Fibroblast of the aortic adventitia (primary cell): ENCODE measurements around the gene CAMSAP2. TPM values are rescaled to one million over a fixed set of nuclear protein-coding genes. Genes with fewer than 3 reads are reported as not detected.
"Not testable (repeated sequence)": the region's sequence is repeated elsewhere in the genome, so short reads cannot be mapped to it uniquely, and the experiment has no call there.

ENCODE experiments used
- DNase-seq: peaks from one replicate; pipeline ENCODE4 v3.0.0-alpha.2; 2010; ENCODE audit warnings: low read depth
- H3K4me3 ChIP-seq: 2 replicates; pipeline ENCODE4 v1.5.1; 2011; ENCODE audit warnings: low read depth, mild to moderate bottlenecking, control low read depth, low read length, moderate library complexity
- CTCF ChIP-seq: IDR thresholded peaks from 2 replicates; pipeline ENCODE4 v1.5.1; 2011; ENCODE audit warnings: mild to moderate bottlenecking, low read length, control low read depth, inconsistent platforms; ENCODE audit not compliant: insufficient read depth
- total RNA-seq: library from RNA; depleted of rRNA; stranded (reverse); fragments of >200 nt; gene quantifications from 2 replicates; pipeline ENCODE4 v1.2.3, GENCODE V29; 2012; ENCODE audit warnings: low replicate concordance

The CAMSAP2 gene
- total RNA-seq, 1 donor: 57.5 TPM

- no peak overlapping the region for H3K4me3 ChIP-seq
- DNase-seq: no peak
- no peak for TF ChIP-seq CTCF
These were observed 10.4 kb downstream of the CAMSAP2 start for GRCh38 chr1:200749090-200749489.

- DNase-seq, H3K4me3 ChIP-seq: not testable (repeated sequence)
These were observed 12.1 kb downstream of the CAMSAP2 start for GRCh38 chr1:200750749-200751148.

GRCh38 chr1:200751717-200752116, 13.0 kb downstream of the CAMSAP2 start:
- H3K4me3 ChIP-seq: no peak overlapping the region
- TF ChIP-seq CTCF: no peak
- no peak for DNase-seq

GRCh38 chr1:200753650-200754198, 15.0 kb downstream of the CAMSAP2 start:
- no peak for TF ChIP-seq CTCF
- no peak overlapping the region for H3K4me3 ChIP-seq
- DNase-seq: no peak

- no peak overlapping the region for H3K4me3 ChIP-seq
- no peak for DNase-seq
- TF ChIP-seq CTCF: no peak
These were observed 16.8 kb downstream of the CAMSAP2 start for GRCh38 chr1:200755456-200755855.

GRCh38 chr1:200762089-200762488, 23.4 kb downstream of the CAMSAP2 start:
- no peak for DNase-seq
- no peak for TF ChIP-seq CTCF
- H3K4me3 ChIP-seq: no peak overlapping the region

GRCh38 chr1:200767321-200767720, 28.6 kb downstream of the CAMSAP2 start:
- peak; percentile 79 for DNase-seq
- no peak for TF ChIP-seq CTCF
- H3K4me3 ChIP-seq: no peak overlapping the region
